K562 (cell line): Measurements from ENCODE around the gene SRI. TPM values are rescaled to one million over a fixed set of nuclear protein-coding genes. Genes with fewer than 3 reads are reported as not detected.

Experiments used
- CBFA2T3 ChIP-seq: fragments of 450-650 bp; IDR thresholded peaks from 2 replicates; pipeline ENCODE4 v1.6.1; 2017
- CBFB ChIP-seq: sonication (generic); formaldehyde crosslinking; IDR thresholded peaks from 2 replicates; pipeline ENCODE4 v1.4.0; 2020; ENCODE audit warnings: mild to moderate bottlenecking, missing genetic modification reagents
- GATAD2A ChIP-seq: fragments of 450-650 bp; IDR thresholded peaks from 2 replicates; pipeline ENCODE4 v1.6.1; 2017
- JUNB ChIP-seq: fragments of 450-650 bp; formaldehyde crosslinking; conservative IDR thresholded peaks from 2 replicates; pipeline ENCODE4 v1.4.0; 2020; ENCODE audit warnings: mild to moderate bottlenecking
- NONO ChIP-seq, 2 experiments: fragments of 200-400 bp in 1 of 2; fragments of 450-650 bp in 1 of 2; formaldehyde crosslinking in 1 of 2; IDR thresholded peaks; 2 replicates each; pipeline ENCODE4 v1.6.1; 2017; ENCODE audit warnings: low read depth in 2 of 2, mild to moderate bottlenecking in 2 of 2, moderate library complexity in 2 of 2, low read length in 1 of 2
- YY1 ChIP-seq, 3 experiments: IDR thresholded peaks; 2 replicates each; pipeline ENCODE4 v1.6.1; 2011; ENCODE audit warnings: low read length in 2 of 3, mild to moderate bottlenecking in 2 of 3, moderate library complexity in 2 of 3, borderline replicate concordance in 1 of 3, control low read depth in 1 of 3, low read depth in 1 of 3; ENCODE audit not compliant: insufficient read depth in 3 of 3, insufficient replicate concordance in 2 of 3, control insufficient read depth in 1 of 3, insufficient read length in 1 of 3; ENCODE audit errors: extremely low read depth in 1 of 3
- ZNF431 ChIP-seq: sonication (generic); formaldehyde crosslinking; IDR thresholded peaks from 2 replicates; pipeline ENCODE4 v1.8.0; 2022; ENCODE audit warnings: mild to moderate bottlenecking, missing genetic modification reagents
- polyA plus RNA-seq, 8 experiments: library from polyadenylated mRNA; depleted of rRNA in 4 of 8; stranded (reverse) in 5 of 8; unstranded in 3 of 8; fragments of >200 nt; fragmentation: Nextera tagmentation in 2 of 8; fragmentation: Illumina TruSeq in 1 of 8; extraction: Ambion mirVana in 2 of 8; extraction: Trizol in 1 of 8; gene quantifications; 2 replicates each; pipeline versions ENCODE4 v1.2.1 to v1.2.3, GENCODE V29; 2011 to 2014; ENCODE audit warnings: inconsistent platforms in 1 of 8, missing spikeins in 1 of 8
- total RNA-seq, 7 experiments: library from RNA; depleted of rRNA in 6 of 7; stranded (reverse); fragments of >200 nt in 6 of 7; fragmentation: Illumina TruSeq in 2 of 7; extraction: Trizol in 2 of 7; gene quantifications; 2 replicates each; pipeline versions ENCODE4 v1.2.1 to v1.2.3, GENCODE V29; 2011 to 2021; ENCODE audit warnings: low replicate concordance in 1 of 7
- TF ChIP-seq, protein P1 (sequence below): sonication (generic); formaldehyde crosslinking; IDR thresholded peaks from 2 replicates; pipeline ENCODE4 v1.8.0; 2023; ENCODE audit warnings: mild to moderate bottlenecking, missing genetic modification reagents
- TF ChIP-seq, protein P2 (sequence below): fragments of 450-650 bp; IDR thresholded peaks from 2 replicates; pipeline ENCODE4 v1.6.1; 2017; ENCODE audit warnings: antibody characterized with exemption
- TF ChIP-seq, protein P3 (sequence below): fragments of 450-650 bp; IDR thresholded peaks from 2 replicates; pipeline ENCODE4 v1.7.0; 2016; ENCODE audit warnings: borderline replicate concordance

The SRI gene
- total and polyA plus RNA-seq, 9 of the 15 experiments (the other 6 are each of a cell fraction or from before 2014, with no cell fraction given) = 56.4 to 158 (median 119) TPM

DNA sequence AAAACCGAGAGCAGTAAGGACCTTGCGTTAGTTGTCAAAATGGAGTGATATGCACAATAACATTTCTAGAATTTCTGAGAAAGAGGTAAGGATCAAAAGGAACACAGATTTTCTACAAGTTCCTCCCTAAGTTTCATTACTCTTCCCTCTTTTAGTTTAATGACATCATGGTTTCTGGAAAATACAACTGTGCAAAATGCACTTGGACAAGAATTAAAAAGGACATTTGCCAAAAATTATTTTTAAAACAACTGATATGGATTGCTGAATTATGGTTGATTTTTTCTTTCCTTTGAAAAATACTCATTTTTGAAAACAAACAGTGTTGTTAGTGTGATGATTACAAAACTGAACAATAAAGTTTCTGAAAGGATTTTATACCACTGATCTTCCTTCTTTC is 52.1 kb downstream of the SRI start (continued):
- TF ChIP-seq, protein P1, sequence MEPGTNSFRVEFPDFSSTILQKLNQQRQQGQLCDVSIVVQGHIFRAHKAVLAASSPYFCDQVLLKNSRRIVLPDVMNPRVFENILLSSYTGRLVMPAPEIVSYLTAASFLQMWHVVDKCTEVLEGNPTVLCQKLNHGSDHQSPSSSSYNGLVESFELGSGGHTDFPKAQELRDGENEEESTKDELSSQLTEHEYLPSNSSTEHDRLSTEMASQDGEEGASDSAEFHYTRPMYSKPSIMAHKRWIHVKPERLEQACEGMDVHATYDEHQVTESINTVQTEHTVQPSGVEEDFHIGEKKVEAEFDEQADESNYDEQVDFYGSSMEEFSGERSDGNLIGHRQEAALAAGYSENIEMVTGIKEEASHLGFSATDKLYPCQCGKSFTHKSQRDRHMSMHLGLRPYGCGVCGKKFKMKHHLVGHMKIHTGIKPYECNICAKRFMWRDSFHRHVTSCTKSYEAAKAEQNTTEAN (CRISPR knock-in tag) = no peak
- TF ChIP-seq ZNF431 (CRISPR knock-in tag) (no peak), NONO (IDR thresholded peaks at IDR 0.05; ENCODE audit: low read depth in 2 of 2, low read length in 1 of 2) (no peak), JUNB (CRISPR knock-in tag) (no peak), GATAD2A (no peak), CBFB (CRISPR knock-in tag) (no peak), YY1 (IDR thresholded peaks at IDR 0.05; ENCODE audit: borderline replicate concordance in 1 of 3, control insufficient read depth in 1 of 3, extremely low read depth in 1 of 3, insufficient read depth in 3 of 3, insufficient read length in 1 of 3, insufficient replicate concordance in 2 of 3, low read depth in 1 of 3, low read length in 2 of 3) (no peak), CBFA2T3 (no peak)
- TF ChIP-seq, protein P2, sequence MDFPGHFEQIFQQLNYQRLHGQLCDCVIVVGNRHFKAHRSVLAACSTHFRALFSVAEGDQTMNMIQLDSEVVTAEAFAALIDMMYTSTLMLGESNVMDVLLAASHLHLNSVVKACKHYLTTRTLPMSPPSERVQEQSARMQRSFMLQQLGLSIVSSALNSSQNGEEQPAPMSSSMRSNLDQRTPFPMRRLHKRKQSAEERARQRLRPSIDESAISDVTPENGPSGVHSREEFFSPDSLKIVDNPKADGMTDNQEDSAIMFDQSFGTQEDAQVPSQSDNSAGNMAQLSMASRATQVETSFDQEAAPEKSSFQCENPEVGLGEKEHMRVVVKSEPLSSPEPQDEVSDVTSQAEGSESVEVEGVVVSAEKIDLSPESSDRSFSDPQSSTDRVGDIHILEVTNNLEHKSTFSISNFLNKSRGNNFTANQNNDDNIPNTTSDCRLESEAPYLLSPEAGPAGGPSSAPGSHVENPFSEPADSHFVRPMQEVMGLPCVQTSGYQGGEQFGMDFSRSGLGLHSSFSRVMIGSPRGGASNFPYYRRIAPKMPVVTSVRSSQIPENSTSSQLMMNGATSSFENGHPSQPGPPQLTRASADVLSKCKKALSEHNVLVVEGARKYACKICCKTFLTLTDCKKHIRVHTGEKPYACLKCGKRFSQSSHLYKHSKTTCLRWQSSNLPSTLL = no peak
- TF ChIP-seq, protein P3, sequence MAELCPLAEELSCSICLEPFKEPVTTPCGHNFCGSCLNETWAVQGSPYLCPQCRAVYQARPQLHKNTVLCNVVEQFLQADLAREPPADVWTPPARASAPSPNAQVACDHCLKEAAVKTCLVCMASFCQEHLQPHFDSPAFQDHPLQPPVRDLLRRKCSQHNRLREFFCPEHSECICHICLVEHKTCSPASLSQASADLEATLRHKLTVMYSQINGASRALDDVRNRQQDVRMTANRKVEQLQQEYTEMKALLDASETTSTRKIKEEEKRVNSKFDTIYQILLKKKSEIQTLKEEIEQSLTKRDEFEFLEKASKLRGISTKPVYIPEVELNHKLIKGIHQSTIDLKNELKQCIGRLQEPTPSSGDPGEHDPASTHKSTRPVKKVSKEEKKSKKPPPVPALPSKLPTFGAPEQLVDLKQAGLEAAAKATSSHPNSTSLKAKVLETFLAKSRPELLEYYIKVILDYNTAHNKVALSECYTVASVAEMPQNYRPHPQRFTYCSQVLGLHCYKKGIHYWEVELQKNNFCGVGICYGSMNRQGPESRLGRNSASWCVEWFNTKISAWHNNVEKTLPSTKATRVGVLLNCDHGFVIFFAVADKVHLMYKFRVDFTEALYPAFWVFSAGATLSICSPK = no peak
